H1 (cell line): ENCODE data around the gene MR1. TPM values are rescaled to one million over a fixed set of nuclear protein-coding genes. Genes with fewer than 3 reads are reported as not detected.

ENCODE experiments used
- CTCF ChIA-PET: fragments of 300-600 bp; sonication (Branson Sonifier 250); formaldehyde crosslinking; loops from one replicate; lab custom pipeline; 2021; ENCODE audit not compliant: partially characterized antibody; lab: Charles Lee
- POLR2A ChIA-PET: fragments of 300-600 bp; sonication (Branson Sonifier 250); formaldehyde crosslinking; loops from one replicate; lab custom pipeline; 2021; ENCODE audit warnings: inconsistent platforms; ENCODE audit not compliant: partially characterized antibody; lab: Charles Lee
- DNase-seq, 2 experiments: peaks; one replicate each; pipeline versions ENCODE4 v3.0.0 to v3.0.0-alpha.2; 2010 to 2022; ENCODE audit warnings: low spot score in 2 of 2, low read depth in 1 of 2, mixed read lengths in 1 of 2
- FAIRE-seq: peaks from 2 replicates; lab custom pipeline; 2011; peaks lifted over from hg19 to GRCh38; lab: Jason Lieb, UNC
- H2AFZ ChIP-seq: 2 replicates; pipeline ENCODE4 v1.8.1; 2012; ENCODE audit warnings: low read length, inconsistent platforms
- H2AK5ac ChIP-seq: 2 replicates; pipeline ENCODE4 v1.6.1; 2013; ENCODE audit warnings: low read depth, low read length
- H2BK120ac ChIP-seq: replicated peaks from 2 replicates; pipeline ENCODE3; 2013; ENCODE audit warnings: low read depth, low read length, inconsistent platforms
- H2BK12ac ChIP-seq: 2 replicates; pipeline ENCODE4 v1.6.1; 2013; ENCODE audit warnings: low read depth, low read length
- H2BK15ac ChIP-seq: 2 replicates; pipeline ENCODE4 v1.6.1; 2013; ENCODE audit warnings: low read length
- H2BK20ac ChIP-seq: 2 replicates; pipeline ENCODE4 v1.6.1; 2013; ENCODE audit warnings: low read length
- H2BK5ac ChIP-seq: 2 replicates; pipeline ENCODE4 v1.6.1; 2013; ENCODE audit warnings: low read depth, low read length
- H3K14ac ChIP-seq: 2 replicates; pipeline ENCODE4 v1.6.1; 2013; ENCODE audit warnings: inconsistent platforms; ENCODE audit not compliant: insufficient read length
- H3K18ac ChIP-seq: 2 replicates; pipeline ENCODE4 v1.6.1; 2013; ENCODE audit warnings: low read length; ENCODE audit errors: extremely low read depth
- H3K23ac ChIP-seq: 2 replicates; pipeline ENCODE4 v1.6.1; 2013; ENCODE audit warnings: inconsistent platforms; ENCODE audit not compliant: insufficient read length
- H3K23me2 ChIP-seq: 2 replicates; pipeline ENCODE4 v1.6.1; 2013; ENCODE audit warnings: low read depth, low read length
- H3K27ac ChIP-seq: 2 replicates; pipeline ENCODE4 v1.6.1; 2011; ENCODE audit warnings: low read depth, low read length, inconsistent platforms
- H3K27me3 ChIP-seq, 4 experiments: replicated peaks in 1 of 4; 1 replicate in 1 of 4; 2 replicates in 3 of 4; pipeline versions ENCODE4 v1.6.1 to v1.8.1; 2011 to 2013; ENCODE audit warnings: low read length in 3 of 4, mild to moderate bottlenecking in 3 of 4, inconsistent platforms in 2 of 4, mixed read lengths in 2 of 4, moderate library complexity in 1 of 4; ENCODE audit not compliant: control insufficient read depth in 3 of 4, insufficient read depth in 3 of 4; ENCODE audit errors: extremely low read depth in 1 of 4
- H3K36me3 ChIP-seq, 4 experiments: 2 replicates each; pipeline versions ENCODE4 v1.6.1 to v1.8.1; 2011 to 2013; ENCODE audit warnings: mild to moderate bottlenecking in 4 of 4, low read length in 3 of 4, moderate library complexity in 2 of 4, control low read depth in 1 of 4, inconsistent platforms in 1 of 4; ENCODE audit not compliant: insufficient read depth in 4 of 4, control insufficient read depth in 2 of 4
- H3K4ac ChIP-seq: replicated peaks from 2 replicates; pipeline ENCODE3; 2013; ENCODE audit warnings: low read length, low read depth, mixed read lengths, inconsistent platforms; ENCODE audit not compliant: insufficient read length
- H3K4me1 ChIP-seq, 4 experiments: replicated peaks in 1 of 4; 1 replicate in 1 of 4; 2 replicates in 3 of 4; pipeline versions ENCODE4 v1.6.1 to v1.8.1; 2011 to 2013; ENCODE audit warnings: low read length in 3 of 4, inconsistent platforms in 2 of 4, mixed read lengths in 1 of 4; ENCODE audit not compliant: insufficient read depth in 4 of 4, control insufficient read depth in 3 of 4
- H3K4me2 ChIP-seq, 2 experiments: 2 replicates each; pipeline versions ENCODE4 v1.6.1 to v1.8.1; 2011 to 2013; ENCODE audit warnings: low read depth in 2 of 2, low read length in 2 of 2, control low read depth in 1 of 2, inconsistent platforms in 1 of 2, mild to moderate bottlenecking in 1 of 2; ENCODE audit not compliant: insufficient read depth in 1 of 2
- H3K4me3 ChIP-seq, 4 experiments: fragments of 200-600, 300-600 bp in 1 of 4; sonication (generic), shearing (Covaris generic), sonication (Bioruptor Twin) in 1 of 4; 2 replicates each; pipeline versions ENCODE4 v1.5.1 to v1.8.1; 2011 to 2016; ENCODE audit warnings: low read length in 4 of 4, low read depth in 3 of 4, control low read depth in 2 of 4, inconsistent platforms in 2 of 4, mild to moderate bottlenecking in 2 of 4, mixed read lengths in 1 of 4, moderate library complexity in 1 of 4; ENCODE audit not compliant: insufficient read depth in 2 of 4; ENCODE audit errors: extremely low read depth in 1 of 4
- H3K56ac ChIP-seq: replicated peaks from 2 replicates; pipeline ENCODE3; 2013; ENCODE audit warnings: low read depth, mild to moderate bottlenecking, mixed read lengths, low read length, inconsistent platforms; ENCODE audit not compliant: insufficient read length
- H3K79me1 ChIP-seq: 2 replicates; pipeline ENCODE4 v1.6.1; 2013; ENCODE audit warnings: low read depth, low read length, control low read depth
- H3K79me2 ChIP-seq, 2 experiments: 2 replicates each; pipeline versions ENCODE4 v1.6.1 to v1.8.1; 2012 to 2013; ENCODE audit warnings: low read length in 2 of 2, mild to moderate bottlenecking in 2 of 2, inconsistent platforms in 1 of 2; ENCODE audit not compliant: insufficient read depth in 2 of 2, control insufficient read depth in 1 of 2
- H3K9ac ChIP-seq, 4 experiments: replicated peaks in 1 of 4; 1 replicate in 1 of 4; 2 replicates in 3 of 4; pipeline versions ENCODE4 v1.6.1 to v1.8.1; 2011 to 2013; ENCODE audit warnings: low read depth in 3 of 4, low read length in 3 of 4, control low read depth in 2 of 4, mild to moderate bottlenecking in 2 of 4, moderate library complexity in 2 of 4, inconsistent platforms in 1 of 4; ENCODE audit errors: extremely low read depth in 1 of 4
- H3K9me3 ChIP-seq, 2 experiments: 2 replicates each; pipeline versions ENCODE4 v1.6.1 to v1.8.1; 2012 to 2013; ENCODE audit warnings: mild to moderate bottlenecking in 2 of 2, moderate library complexity in 2 of 2, control low read depth in 1 of 2, inconsistent platforms in 1 of 2, low read depth in 1 of 2, low read length in 1 of 2, mixed read lengths in 1 of 2; ENCODE audit not compliant: insufficient read depth in 2 of 2
- H4K20me1 ChIP-seq, 2 experiments: replicated peaks in 1 of 2; 2 replicates each; pipeline versions ENCODE3 to v1.8.1; 2011 to 2013; ENCODE audit warnings: inconsistent platforms in 2 of 2, low read length in 2 of 2, mild to moderate bottlenecking in 1 of 2; ENCODE audit not compliant: insufficient read depth in 2 of 2, control insufficient read depth in 1 of 2
- H4K5ac ChIP-seq: 2 replicates; pipeline ENCODE4 v1.6.1; 2013; ENCODE audit warnings: low read length, low read depth, mixed read lengths, inconsistent platforms; ENCODE audit not compliant: insufficient read length
- H4K8ac ChIP-seq: 2 replicates; pipeline ENCODE4 v1.8.0; 2013; ENCODE audit warnings: mild to moderate bottlenecking, moderate library complexity, low read length, inconsistent platforms; ENCODE audit not compliant: insufficient read depth; ENCODE audit errors: extremely low read depth
- H4K91ac ChIP-seq: replicated peaks from 2 replicates; pipeline ENCODE3; 2013; ENCODE audit warnings: low read length, mixed read lengths, inconsistent platforms; ENCODE audit not compliant: insufficient read length
- HDAC2 ChIP-seq, 2 experiments: fragments of 300-600 bp in 1 of 2; sonication (generic) in 1 of 2; IDR thresholded peaks; 2 replicates each; pipeline ENCODE4 v1.6.1; 2011 to 2012; ENCODE audit warnings: low read depth in 2 of 2, low read length in 2 of 2, mild to moderate bottlenecking in 2 of 2, moderate library complexity in 2 of 2, borderline replicate concordance in 1 of 2, inconsistent platforms in 1 of 2
- PHF8 ChIP-seq: fragments of 200-600 bp; sonication (generic); conservative IDR thresholded peaks from 2 replicates; pipeline ENCODE4 v1.7.1; 2012; ENCODE audit warnings: low read depth, mild to moderate bottlenecking, inconsistent platforms, low read length, moderate library complexity
- SIX5 ChIP-seq: IDR thresholded peaks from 2 replicates; pipeline ENCODE4 v1.6.1; 2011; ENCODE audit warnings: mild to moderate bottlenecking, low read depth, low read length
- SP2 ChIP-seq: IDR thresholded peaks from 2 replicates; pipeline ENCODE4 v1.6.1; 2012; ENCODE audit warnings: mild to moderate bottlenecking, low read length, inconsistent platforms
- TCF12 ChIP-seq: IDR thresholded peaks from 2 replicates; pipeline ENCODE4 v1.6.1; 2011; ENCODE audit warnings: low read depth, mild to moderate bottlenecking, low read length
- polyA plus RNA-seq, 7 experiments: library from polyadenylated mRNA; depleted of rRNA in 3 of 7; stranded (reverse) in 5 of 7; unstranded in 2 of 7; fragments of >200 nt in 5 of 7; fragments of 200-250 nt in 2 of 7; gene quantifications; 1 replicate in 5 of 7; 2 replicates in 1 of 7; 4 replicates in 1 of 7; pipeline versions ENCODE4 v1.2.1 to v1.2.3, GENCODE V29; 2011 to 2013; ENCODE audit warnings: missing spikeins in 2 of 7, mixed read lengths in 2 of 7
- total RNA-seq: library from RNA; stranded (reverse); fragmentation: NEBNext Ultra II Directional; extraction: Animal tissue kit (Norgen Biotek cat#: 25700); gene quantifications from 2 replicates; pipeline ENCODE4 v1.2.1, GENCODE V29; 2021
- TF ChIP-seq, protein P1 (sequence below): IDR thresholded peaks from 2 replicates; pipeline ENCODE4 v1.6.1; 2012; ENCODE audit warnings: low read length, inconsistent platforms

The MR1 gene
- total and polyA plus RNA-seq, 2 of the 8 experiments (the other 6 are each of a cell fraction or from before 2014, with no cell fraction given) = 0.09 TPM; not detected in 1

GRCh38 chr1:181028196-181028595, 5.6 kb upstream of the MR1 start:
- no peak overlapping the region for H2BK5ac ChIP-seq
- no peak overlapping the region for H3K27ac ChIP-seq
- TF ChIP-seq SIX5 = no peak
- no peak for TF ChIP-seq SP2
- TF ChIP-seq TCF12 = no peak
- TF ChIP-seq HDAC2 (IDR thresholded peaks at IDR 0.05; ENCODE audit: borderline replicate concordance in 1 of 2, low read depth in 2 of 2, low read length in 2 of 2) = no peak
- TF ChIP-seq, protein P1, sequence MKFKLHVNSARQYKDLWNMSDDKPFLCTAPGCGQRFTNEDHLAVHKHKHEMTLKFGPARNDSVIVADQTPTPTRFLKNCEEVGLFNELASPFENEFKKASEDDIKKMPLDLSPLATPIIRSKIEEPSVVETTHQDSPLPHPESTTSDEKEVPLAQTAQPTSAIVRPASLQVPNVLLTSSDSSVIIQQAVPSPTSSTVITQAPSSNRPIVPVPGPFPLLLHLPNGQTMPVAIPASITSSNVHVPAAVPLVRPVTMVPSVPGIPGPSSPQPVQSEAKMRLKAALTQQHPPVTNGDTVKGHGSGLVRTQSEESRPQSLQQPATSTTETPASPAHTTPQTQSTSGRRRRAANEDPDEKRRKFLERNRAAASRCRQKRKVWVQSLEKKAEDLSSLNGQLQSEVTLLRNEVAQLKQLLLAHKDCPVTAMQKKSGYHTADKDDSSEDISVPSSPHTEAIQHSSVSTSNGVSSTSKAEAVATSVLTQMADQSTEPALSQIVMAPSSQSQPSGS = no peak
- no peak for TF ChIP-seq PHF8
- no peak for DNase-seq
- H2BK120ac ChIP-seq = no peak overlapping the region
- H3K79me1 ChIP-seq = no peaks in the 10 kb centered on the region
- no peak overlapping the region for H3K14ac ChIP-seq
- no peak overlapping the region for H3K4me3 ChIP-seq
- H3K4ac ChIP-seq = no peak overlapping the region
- no peaks in the 10 kb centered on the region for H3K9me3 ChIP-seq
- no peak overlapping the region for H3K9ac ChIP-seq
- H2BK15ac ChIP-seq = no peak overlapping the region
- no peak overlapping the region for H4K91ac ChIP-seq
- no peak overlapping the region for H4K5ac ChIP-seq
- H3K4me2 ChIP-seq = no peak overlapping the region
- CTCF ChIA-PET = no interaction called here
- H3K23me2 ChIP-seq = no peaks in the 10 kb centered on the region; the same call in 1 of the 2 replicates
- H3K36me3 ChIP-seq = no peaks in the 10 kb centered on the region
- POLR2A ChIA-PET = no interaction called here
- H3K27me3 ChIP-seq = no peaks in the 10 kb centered on the region; a peak in 1 of 7 replicates
- no peaks in the 10 kb centered on the region for H3K4me1 ChIP-seq
- H3K79me2 ChIP-seq = no peaks in the 10 kb centered on the region
- no peak overlapping the region for H3K23ac ChIP-seq
- no peak overlapping the region for H2AFZ ChIP-seq
- no peak overlapping the region for H3K56ac ChIP-seq
- no peak for FAIRE-seq
- H3K18ac ChIP-seq = no peak overlapping the region
- no peak overlapping the region for H2AK5ac ChIP-seq
- H2BK20ac ChIP-seq = no peak overlapping the region
- H4K8ac ChIP-seq = no peak overlapping the region
- H4K20me1 ChIP-seq = no peaks in the 10 kb centered on the region
- no peak overlapping the region for H2BK12ac ChIP-seq
